Measurements from ENCODE around the gene MRPS18A. TPM values are rescaled to one million over a fixed set of nuclear protein-coding genes. Genes with fewer than 3 reads are reported as not detected.

MRPS18A gene
- total and polyA plus RNA-seq, 4 donors = 26.1 to 50.2 (median 34.2) TPM

- WGBS, 2 donors = 0% methylated on average over 35 to 46 of the region's 46 CpGs
- intact Hi-C loops (cut with DNase I) = no loop called here
- no peaks in the 10 kb centered on the region for H3K36me3 ChIP-seq (ENCODE audit: control insufficient read depth in 1 of 2, insufficient read depth in 2 of 2, low read length in 1 of 2)
These were observed 58.5 kb downstream of the MRPS18A start, which contains the start of gene GTPBP2 for GRCh38 chr6:43629104-43629504. Gene GTPBP2, minus strand, starts transcription at chr6:43629264. Its CDS starts 102 bp downstream, at chr6:43629162.

GRCh38 chr6:43628393-43629103 is 59.0 kb downstream of the MRPS18A start:
- H3K27ac ChIP-seq (ENCODE audit: low read depth in 1 of 2, low read length in 2 of 2) = peak overlapping the region; percentile 32 to 39
- no peaks in the 10 kb centered on the region for H3K27me3 ChIP-seq (ENCODE audit: control insufficient read depth in 1 of 2, insufficient read depth in 2 of 2, low read length in 1 of 2)
- WGBS, 2 donors = 0 to 1% methylated on average over 25 of the region's 25 CpGs
- DNase-seq (peak in 1 of 2 donors; percentile 72), ATAC-seq (ENCODE audit: low FRiP score) (no peak)
- H3K9me3 ChIP-seq (ENCODE audit: control insufficient read depth, low read length) = no peaks in the 10 kb centered on the region
- H3K4me1 ChIP-seq (ENCODE audit: control insufficient read depth in 1 of 2, insufficient read depth in 2 of 2, low read length in 2 of 2) = peaks cover 0 to 3% of the 10 kb centered on the region in 2 donors
- no peaks in the 10 kb centered on the region for H3K36me3 ChIP-seq (ENCODE audit: control insufficient read depth in 1 of 2, insufficient read depth in 2 of 2, low read length in 1 of 2)
- peak overlapping the region; percentile 40 to 70 for H3K4me3 ChIP-seq (ENCODE audit: low read length in 2 of 2)
- intact Hi-C loops (cut with DNase I) = no loop called here

More at GRCh38 chr6:43629104-43629504, 58.5 kb downstream of the MRPS18A start, which contains the start of gene GTPBP2:
- Histone ChIP-seq H3K27ac (ENCODE audit: low read depth in 1 of 2, low read length in 2 of 2) (peak within 1 kb of the TSS; percentile 88 to 89), H3K4me1 (ENCODE audit: control insufficient read depth in 1 of 2, insufficient read depth in 2 of 2, low read length in 2 of 2) (peaks cover 0 to 3% of the 10 kb centered on the region in 2 donors), H3K4me3 (ENCODE audit: low read length in 2 of 2) (peak within 1 kb of the TSS; percentile 52 to 70), H3K9me3 (ENCODE audit: control insufficient read depth, low read length) (no peaks in the 10 kb centered on the region), H3K27me3 (ENCODE audit: control insufficient read depth in 1 of 2, insufficient read depth in 2 of 2, low read length in 1 of 2) (no peaks in the 10 kb centered on the region)
- DNase-seq = peak; percentile 99
- ATAC-seq (ENCODE audit: low FRiP score) = peak; percentile 96

GRCh38 chr6:43627008-43627825 is 60.4 kb downstream of the MRPS18A start:
- ATAC-seq (ENCODE audit: low FRiP score) (peak; percentile 30), DNase-seq (peak; percentile 84 to 90)
- H3K27me3 ChIP-seq (ENCODE audit: control insufficient read depth in 1 of 2, insufficient read depth in 2 of 2, low read length in 1 of 2) = no peaks in the 10 kb centered on the region
- H3K36me3 ChIP-seq (ENCODE audit: control insufficient read depth in 1 of 2, insufficient read depth in 2 of 2, low read length in 1 of 2) = peaks cover 0 to 2% of the 10 kb centered on the region in 2 donors
- peak overlapping the region in 1 of 2 donors; percentile 61 for H3K27ac ChIP-seq (ENCODE audit: low read depth in 1 of 2, low read length in 2 of 2)
- H3K4me3 ChIP-seq (ENCODE audit: low read length in 2 of 2) = no peak overlapping the region
- peaks cover 0 to 3% of the 10 kb centered on the region in 2 donors for H3K4me1 ChIP-seq (ENCODE audit: control insufficient read depth in 1 of 2, insufficient read depth in 2 of 2, low read length in 2 of 2)
- 57 to 61% methylated on average over 5 of the region's 5 CpGs for WGBS, 2 donors
- H3K9me3 ChIP-seq (ENCODE audit: control insufficient read depth, low read length) = no peaks in the 10 kb centered on the region
- intact Hi-C loops (cut with DNase I) = no loop called here

- Histone ChIP-seq H3K27me3 (ENCODE audit: control insufficient read depth in 1 of 2, insufficient read depth in 2 of 2, low read length in 1 of 2) (no peaks in the 10 kb centered on the region), H3K27ac (ENCODE audit: low read depth in 1 of 2, low read length in 2 of 2) (no peak overlapping the region), H3K9me3 (ENCODE audit: control insufficient read depth, low read length) (no peaks in the 10 kb centered on the region), H3K4me3 (ENCODE audit: low read length in 2 of 2) (no peak overlapping the region), H3K4me1 (ENCODE audit: control insufficient read depth in 1 of 2, insufficient read depth in 2 of 2, low read length in 2 of 2) (peaks cover 0 to 3% of the 10 kb centered on the region in 2 donors), H3K36me3 (ENCODE audit: control insufficient read depth in 1 of 2, insufficient read depth in 2 of 2, low read length in 1 of 2) (peaks cover 0 to 2% of the 10 kb centered on the region in 2 donors)
- 92 to 94% methylated on average over 16 of the region's 16 CpGs for WGBS, 2 donors
- ATAC-seq (ENCODE audit: low FRiP score) (no peak), DNase-seq (no peak)
- intact Hi-C loops (cut with DNase I) = no loop called here
These were observed 62.1 kb downstream of the MRPS18A start for GRCh38 chr6:43625393-43625992.

GRCh38 chr6:43624786-43625288 is 62.8 kb downstream of the MRPS18A start:
- DNase-seq = no peak
- peaks cover 0 to 2% of the 10 kb centered on the region in 2 donors for H3K36me3 ChIP-seq (ENCODE audit: control insufficient read depth in 1 of 2, insufficient read depth in 2 of 2, low read length in 1 of 2)
- no peak for ATAC-seq (ENCODE audit: low FRiP score)
- no peaks in the 10 kb centered on the region for H3K27me3 ChIP-seq (ENCODE audit: control insufficient read depth in 1 of 2, insufficient read depth in 2 of 2, low read length in 1 of 2)
- H3K9me3 ChIP-seq (ENCODE audit: control insufficient read depth, low read length) = no peaks in the 10 kb centered on the region
- no peak overlapping the region for H3K4me3 ChIP-seq (ENCODE audit: low read length in 2 of 2)
- H3K27ac ChIP-seq (ENCODE audit: low read depth in 1 of 2, low read length in 2 of 2) = no peak overlapping the region
- 73 to 76% methylated on average over 7 of the region's 7 CpGs for WGBS, 2 donors
- intact Hi-C loops (cut with DNase I) = no loop called here
- peaks cover 0 to 3% of the 10 kb centered on the region in 2 donors for H3K4me1 ChIP-seq (ENCODE audit: control insufficient read depth in 1 of 2, insufficient read depth in 2 of 2, low read length in 2 of 2)

- H3K27ac ChIP-seq (ENCODE audit: low read depth in 1 of 2, low read length in 2 of 2) = no peak overlapping the region
- ATAC-seq (ENCODE audit: low FRiP score) = no peak
- H3K4me1 ChIP-seq (ENCODE audit: control insufficient read depth in 1 of 2, insufficient read depth in 2 of 2, low read length in 2 of 2) = peaks cover 0 to 3% of the 10 kb centered on the region in 2 donors
- DNase-seq = no peak
- peaks cover under 1 to 2% of the 10 kb centered on the region in 2 donors for H3K36me3 ChIP-seq (ENCODE audit: control insufficient read depth in 1 of 2, insufficient read depth in 2 of 2, low read length in 1 of 2)
- H3K27me3 ChIP-seq (ENCODE audit: control insufficient read depth in 1 of 2, insufficient read depth in 2 of 2, low read length in 1 of 2) = no peaks in the 10 kb centered on the region
- 75 to 79% methylated on average over 12 of the region's 12 CpGs for WGBS, 2 donors
- H3K4me3 ChIP-seq (ENCODE audit: low read length in 2 of 2) = no peak overlapping the region
- no peaks in the 10 kb centered on the region for H3K9me3 ChIP-seq (ENCODE audit: control insufficient read depth, low read length)
- intact Hi-C loops (cut with DNase I) = no loop called here
These were observed 63.5 kb downstream of the MRPS18A start for GRCh38 chr6:43623880-43624785.

GRCh38 chr6:43622541-43622940 is 65.0 kb downstream of the MRPS18A start:
- Histone ChIP-seq H3K4me3 (ENCODE audit: low read length in 2 of 2) (no peak overlapping the region), H3K27me3 (ENCODE audit: control insufficient read depth in 1 of 2, insufficient read depth in 2 of 2, low read length in 1 of 2) (no peaks in the 10 kb centered on the region), H3K36me3 (ENCODE audit: control insufficient read depth in 1 of 2, insufficient read depth in 2 of 2, low read length in 1 of 2) (peaks cover 2 to 3% of the 10 kb centered on the region in 2 donors), H3K4me1 (ENCODE audit: control insufficient read depth in 1 of 2, insufficient read depth in 2 of 2, low read length in 2 of 2) (peaks cover 0 to under 1% of the 10 kb centered on the region in 2 donors), H3K27ac (ENCODE audit: low read depth in 1 of 2, low read length in 2 of 2) (no peak overlapping the region), H3K9me3 (ENCODE audit: control insufficient read depth, low read length) (no peaks in the 10 kb centered on the region)
- DNase-seq = no peak
- no peak for ATAC-seq (ENCODE audit: low FRiP score)
- 89 to 92% methylated on average over 10 of the region's 10 CpGs for WGBS, 2 donors
- intact Hi-C loops (cut with DNase I) = no loop called here

- H3K4me1 ChIP-seq (ENCODE audit: control insufficient read depth in 1 of 2, insufficient read depth in 2 of 2, low read length in 2 of 2) = no peaks in the 10 kb centered on the region
- H3K27ac ChIP-seq (ENCODE audit: low read depth in 1 of 2, low read length in 2 of 2) = no peak overlapping the region
- DNase-seq (no peak), ATAC-seq (ENCODE audit: low FRiP score) (no peak)
- 90 to 91% methylated on average over 10 of the region's 10 CpGs for WGBS, 2 donors
- no peaks in the 10 kb centered on the region for H3K27me3 ChIP-seq (ENCODE audit: control insufficient read depth in 1 of 2, insufficient read depth in 2 of 2, low read length in 1 of 2)
- H3K9me3 ChIP-seq (ENCODE audit: control insufficient read depth, low read length) = no peaks in the 10 kb centered on the region
- intact Hi-C loops (cut with DNase I) = no loop called here
- peaks cover 2 to 3% of the 10 kb centered on the region in 2 donors for H3K36me3 ChIP-seq (ENCODE audit: control insufficient read depth in 1 of 2, insufficient read depth in 2 of 2, low read length in 1 of 2)
- H3K4me3 ChIP-seq (ENCODE audit: low read length in 2 of 2) = no peak overlapping the region
These were observed 65.8 kb downstream of the MRPS18A start for GRCh38 chr6:43621836-43622180.

All from aorta (tissue), 5 donors.